Neural cell (in vitro differentiated cells): Measurements from ENCODE around the gene GAL. TPM values are rescaled to one million over a fixed set of nuclear protein-coding genes. Genes with fewer than 3 reads are reported as not detected.

ENCODE experiments used
- H2AFZ ChIP-seq: fragments of 200-600, 300-800 bp; sonication (generic), shearing (Covaris generic); 2 replicates; pipeline ENCODE4 v1.6.0; 2014; ENCODE audit warnings: low read depth, mild to moderate bottlenecking, antibody characterized with exemption, low read length, moderate library complexity
- H3F3A ChIP-seq: fragments of 200-600 bp; shearing (Covaris generic); 2 replicates; pipeline ENCODE4 v1.6.1; 2016; ENCODE audit warnings: mild to moderate bottlenecking, moderate library complexity, mixed read lengths, antibody characterized with exemption, low read length; ENCODE audit not compliant: insufficient read depth, poor library complexity, severe bottlenecking
- H3K27ac ChIP-seq: fragments of 200-600, 300-800 bp; sonication (generic), shearing (Covaris generic); 2 replicates; pipeline ENCODE4 v1.5.1; 2014; ENCODE audit warnings: mild to moderate bottlenecking, low read length, moderate library complexity
- H3K27me3 ChIP-seq: fragments of 300-800, 200-600 bp; sonication (generic), shearing (Covaris generic); 2 replicates; pipeline ENCODE4 v1.6.0; 2014; ENCODE audit warnings: mild to moderate bottlenecking, low read depth, low read length, moderate library complexity; ENCODE audit not compliant: insufficient read depth
- H3K36me3 ChIP-seq: fragments of 300-800, 200-600 bp; sonication (generic), shearing (Covaris generic); 2 replicates; pipeline ENCODE4 v1.5.1; 2014; ENCODE audit warnings: mild to moderate bottlenecking, antibody characterized with exemption, low read length, moderate library complexity; ENCODE audit not compliant: insufficient read depth
- H3K4me2 ChIP-seq: fragments of 300-800, 200-600 bp; sonication (generic), shearing (Covaris generic); 2 replicates; pipeline ENCODE4 v1.6.0; 2014; ENCODE audit warnings: mild to moderate bottlenecking, low read length
- H3K4me3 ChIP-seq: fragments of 300-800, 200-600 bp; sonication (generic), shearing (Covaris generic); 2 replicates; pipeline ENCODE4 v1.5.1; 2014; ENCODE audit warnings: mild to moderate bottlenecking, low read length, moderate library complexity
- H3K79me2 ChIP-seq: fragments of 200-600 bp; shearing (Covaris generic); replicated peaks from 2 replicates; pipeline ENCODE4 v1.6.0; 2014; ENCODE audit warnings: mild to moderate bottlenecking, low read length, moderate library complexity; ENCODE audit not compliant: insufficient read depth
- H3K9ac ChIP-seq: fragments of 300-800, 200-600 bp; sonication (generic), shearing (Covaris generic); 2 replicates; pipeline ENCODE4 v1.6.1; 2016; ENCODE audit warnings: mild to moderate bottlenecking, low read length, mixed read lengths
- H3K9me2 ChIP-seq: fragments of 200-600 bp; shearing (Covaris generic); 2 replicates; pipeline ENCODE4 v1.6.1; 2016; ENCODE audit warnings: mild to moderate bottlenecking, low read length, mixed read lengths; ENCODE audit not compliant: insufficient read depth
- H3K9me3 ChIP-seq: fragments of 200-600, 300-800 bp; sonication (generic), shearing (Covaris generic); 2 replicates; pipeline ENCODE4 v1.6.1; 2016; ENCODE audit warnings: mild to moderate bottlenecking, mixed run types, low read length, moderate library complexity, mixed read lengths
- H4K20me1 ChIP-seq: fragments of 200-600 bp; shearing (Covaris generic); 2 replicates; pipeline ENCODE4 v1.6.1; 2016; ENCODE audit warnings: mild to moderate bottlenecking, mixed run types; ENCODE audit not compliant: insufficient read depth
- CTCF ChIP-seq: fragments of 450-650 bp; IDR thresholded peaks from 2 replicates; pipeline ENCODE4 v1.5.1; 2014; ENCODE audit warnings: antibody characterized with exemption, mild to moderate bottlenecking, moderate library complexity; ENCODE audit not compliant: poor library complexity, severe bottlenecking
- EP300 ChIP-seq: fragments of 450-650 bp; conservative IDR thresholded peaks from 2 replicates; pipeline ENCODE4 v1.6.1; 2014; ENCODE audit warnings: antibody characterized with exemption, mild to moderate bottlenecking, moderate library complexity; ENCODE audit not compliant: poor library complexity, severe bottlenecking
- EZH2 ChIP-seq: fragments of 200-600, 300-800 bp; shearing (Covaris generic), sonication (generic); IDR thresholded peaks from 2 replicates; pipeline ENCODE4 v1.6.1; 2014; ENCODE audit warnings: antibody characterized with exemption, low read length, borderline replicate concordance, mild to moderate bottlenecking; ENCODE audit not compliant: insufficient read depth, poor library complexity, severe bottlenecking
- MXI1 ChIP-seq: fragments of 450-650 bp; conservative IDR thresholded peaks from 2 replicates; pipeline ENCODE4 v1.6.1; 2014; ENCODE audit warnings: antibody characterized with exemption, mild to moderate bottlenecking; ENCODE audit not compliant: poor library complexity, severe bottlenecking
- POLR2AphosphoS5 ChIP-seq: IDR thresholded peaks from 2 replicates; pipeline ENCODE4 v1.6.1; 2012
- RAD21 ChIP-seq: fragments of 450-650 bp; conservative IDR thresholded peaks from 2 replicates; pipeline ENCODE4 v1.6.1; 2014; ENCODE audit warnings: antibody characterized with exemption, mild to moderate bottlenecking, moderate library complexity
- REST ChIP-seq: IDR thresholded peaks from 2 replicates; pipeline ENCODE4 v1.6.1; 2012; ENCODE audit warnings: borderline replicate concordance
- SMC3 ChIP-seq: fragments of 450-650 bp; conservative IDR thresholded peaks from 2 replicates; pipeline ENCODE4 v1.6.1; 2014; ENCODE audit warnings: antibody characterized with exemption, mild to moderate bottlenecking, moderate library complexity; ENCODE audit not compliant: poor library complexity
- TAF1 ChIP-seq: IDR thresholded peaks from 2 replicates; pipeline ENCODE4 v1.6.1; 2012; ENCODE audit warnings: low read depth
- polyA plus RNA-seq: library from polyadenylated mRNA; depleted of rRNA; stranded (reverse); fragments of >200 nt; gene quantifications from 2 replicates; pipeline ENCODE4 v1.2.3, GENCODE V29; 2014

GAL gene
- polyA plus RNA-seq, 1 donor from 2014 or later, result 2.1 TPM

- TF ChIP-seq RAD21 (no peak), EP300 (no peak), TAF1 (no peak)
- H3K27ac ChIP-seq, result no peak overlapping the region
- H3K4me3 ChIP-seq, result no peak overlapping the region
- peaks cover 5% of the 10 kb centered on the region for H3K27me3 ChIP-seq
- no peaks in the 10 kb centered on the region for H3F3A ChIP-seq
- H3K36me3 ChIP-seq, result no peaks in the 10 kb centered on the region
- H4K20me1 ChIP-seq, result no peaks in the 10 kb centered on the region
- no peak overlapping the region for H2AFZ ChIP-seq
- no peak overlapping the region for H3K9ac ChIP-seq
- no peaks in the 10 kb centered on the region for H3K79me2 ChIP-seq
- no peaks in the 10 kb centered on the region for H3K9me3 ChIP-seq
- H3K4me2 ChIP-seq, result no peak overlapping the region
- no peaks in the 10 kb centered on the region for H3K9me2 ChIP-seq
These were observed 7.8 kb downstream of the GAL start for GRCh38 chr11:68692115-68692514.

GRCh38 chr11:68692871-68693483 lies 8.6 kb downstream of the GAL start:
- peaks cover 3% of the 10 kb centered on the region for H3K27me3 ChIP-seq
- TF ChIP-seq EZH2 (no peak), TAF1 (no peak), SMC3 (no peak), EP300 (no peak), REST (no peak), RAD21 (no peak), CTCF (no peak), MXI1 (no peak), POLR2AphosphoS5 (no peak)
- no peaks in the 10 kb centered on the region for H3F3A ChIP-seq
- no peak overlapping the region for H3K9ac ChIP-seq
- no peak overlapping the region for H3K4me3 ChIP-seq
- H3K4me2 ChIP-seq, result no peak overlapping the region
- H4K20me1 ChIP-seq, result no peaks in the 10 kb centered on the region
- H3K9me2 ChIP-seq, result no peaks in the 10 kb centered on the region
- H3K9me3 ChIP-seq, result no peaks in the 10 kb centered on the region
- no peak overlapping the region for H3K27ac ChIP-seq
- H2AFZ ChIP-seq, result no peak overlapping the region
- no peaks in the 10 kb centered on the region for H3K79me2 ChIP-seq
- no peaks in the 10 kb centered on the region for H3K36me3 ChIP-seq

GRCh38 chr11:68693484-68693882 lies 9.1 kb downstream of the GAL start:
- Histone ChIP-seq H3K9ac (no peak overlapping the region), H3K36me3 (no peaks in the 10 kb centered on the region), H3K79me2 (no peaks in the 10 kb centered on the region), H3K9me3 (no peaks in the 10 kb centered on the region), H3K4me3 (no peak overlapping the region), H3K9me2 (no peaks in the 10 kb centered on the region), H3K27ac (no peak overlapping the region), H3K4me2 (no peak overlapping the region), H3F3A (no peaks in the 10 kb centered on the region), H2AFZ (no peak overlapping the region), H3K27me3 (peaks cover 3% of the 10 kb centered on the region), H4K20me1 (no peaks in the 10 kb centered on the region)
- no peak for TF ChIP-seq EP300
- no peak for TF ChIP-seq MXI1
- no peak for TF ChIP-seq POLR2AphosphoS5
- TF ChIP-seq TAF1, result no peak
- no peak for TF ChIP-seq EZH2
- TF ChIP-seq SMC3, result no peak
- no peak for TF ChIP-seq CTCF
- no peak for TF ChIP-seq REST
- no peak for TF ChIP-seq RAD21
